Gastrocnemius medialis (tissue), 4 donors: ENCODE data around the gene SPINT4. TPM values are rescaled to one million over a fixed set of nuclear protein-coding genes. Genes with fewer than 3 reads are reported as not detected.
A peak's percentile ranks its signal among the peaks of the same experiment; 100 is the strongest.

ENCODE experiments used
- ATAC-seq, 2 donors: fragments of 150-250 bp; one replicate each; pipeline ENCODE4 v1.9.1; 2016
- DNase-seq, 2 donors: peaks; one replicate each; pipeline ENCODE4 v3.0.0-alpha.2; 2019
- H3K27ac ChIP-seq, 4 donors: fragments of 200-600 bp; sonication (generic); 1 replicate in 1 of 4; 2 replicates in 3 of 4; pipeline ENCODE4 v1.5.1; 2016 to 2018; ENCODE audit warnings: mild to moderate bottlenecking in 2 of 4, moderate library complexity in 1 of 4
- H3K27me3 ChIP-seq, 3 donors: fragments of 200-600 bp; sonication (generic) in 2 of 3; 1 replicate in 1 of 3; 2 replicates in 2 of 3; pipeline versions ENCODE4 v1.5.1 to v1.6.0; 2016 to 2019; ENCODE audit warnings: mild to moderate bottlenecking in 1 of 3, moderate library complexity in 1 of 3
- H3K36me3 ChIP-seq, 2 donors: fragments of 200-600 bp; sonication (generic) in 1 of 2; one replicate each; pipeline ENCODE4 v1.5.1; 2017 to 2018
- H3K4me1 ChIP-seq, 2 donors: fragments of 200-600 bp; sonication (generic) in 1 of 2; one replicate each; pipeline ENCODE4 v1.5.1; 2016 to 2017; ENCODE audit warnings: mild to moderate bottlenecking in 2 of 2
- H3K4me3 ChIP-seq, 4 donors: fragments of 200-600 bp; sonication (generic) in 3 of 4; 1 replicate in 1 of 4; 2 replicates in 3 of 4; pipeline ENCODE4 v1.5.1; 2016 to 2019; ENCODE audit warnings: mild to moderate bottlenecking in 2 of 4
- H3K9me3 ChIP-seq, 3 donors: fragments of 200-600 bp; sonication (generic) in 2 of 3; 1 replicate in 1 of 3; 2 replicates in 2 of 3; pipeline ENCODE4 v1.5.1; 2016 to 2019
- POLR2A ChIP-seq, 2 donors: fragments of 450-650 bp; IDR thresholded peaks; one replicate each; pipeline ENCODE4 v1.6.1; 2017; ENCODE audit warnings: antibody characterized with exemption in 2 of 2, mild to moderate bottlenecking in 2 of 2, moderate library complexity in 2 of 2
- in situ Hi-C, 4 donors: fragments of 200-750 bp; cut with MboI; loops; one replicate each; pipeline versions ENCODE4 v1.15.0 to v1.8.0; 2017; ENCODE audit warnings: low sequenced_read_pairs in 4 of 4
- intact Hi-C: fragments of 100-400 bp; cut with DNase I; formaldehyde crosslinking; loops from one replicate; pipeline ENCODE4 v1.15.1; 2023; ENCODE audit warnings: low total_unique reads
- total RNA-seq, 4 donors: library from RNA; depleted of rRNA; stranded (reverse); fragments of >200 nt; gene quantifications; one replicate each; pipeline versions ENCODE4 v1.1.0 to v1.2.3, GENCODE V29; 2016
- TF ChIP-seq, protein P1 (sequence below), 5 experiments: fragments of 450-650 bp in 3 of 5; fragments of 200-600 bp in 2 of 5; sonication (generic) in 2 of 5; IDR thresholded peaks in 4 of 5; conservative IDR thresholded peaks in 1 of 5; 1 replicate in 4 of 5; 2 replicates in 1 of 5; pipeline ENCODE4 v1.5.1; 2016 to 2019; ENCODE audit warnings: antibody characterized with exemption in 5 of 5, mild to moderate bottlenecking in 3 of 5, moderate library complexity in 3 of 5

SPINT4 gene
- total RNA-seq, 4 donors from 2014 or later, result not detected

DNA sequence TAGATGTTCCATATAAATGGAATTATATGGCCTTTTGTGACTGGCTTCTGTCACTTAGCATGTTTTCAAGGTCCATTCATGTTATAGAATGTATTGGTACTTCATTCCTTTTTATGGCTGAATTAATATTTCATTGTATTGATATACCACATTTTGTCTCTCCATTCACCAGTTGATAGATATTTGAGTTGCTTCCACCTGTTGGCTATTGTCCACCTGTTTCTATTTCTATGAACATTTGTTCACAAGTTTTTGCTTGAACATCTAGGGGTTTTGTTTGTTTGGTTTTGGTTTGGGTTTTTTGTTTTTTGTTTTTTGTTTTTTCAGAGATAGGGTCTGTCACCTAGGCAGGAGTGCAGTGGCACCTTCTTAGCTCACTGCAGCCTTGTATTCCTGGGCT is 46.3 kb downstream of the SPINT4 start:
- ATAC-seq, result no peak
- Histone ChIP-seq H3K36me3 (no peaks in the 10 kb centered on the region), H3K27ac (no peak overlapping the region), H3K9me3 (no peaks in the 10 kb centered on the region), H3K4me1 (peaks cover 4 to 7% of the 10 kb centered on the region in 2 donors), H3K27me3 (no peaks in the 10 kb centered on the region), H3K4me3 (no peak overlapping the region)
- intact Hi-C loops (no loop called here), in situ Hi-C loops (loop anchor here in 3 of 4 donors (5.0 to 25.0 kb wide), 4 partner anchors 231 to 756 kb away; partner anchors contain the start of genes EPPIN (in 1 of the 3) and WFDC6 (in 1 of the 3))
- no peak for TF ChIP-seq POLR2A (IDR thresholded peaks at IDR 0.05)
- TF ChIP-seq, protein P1, sequence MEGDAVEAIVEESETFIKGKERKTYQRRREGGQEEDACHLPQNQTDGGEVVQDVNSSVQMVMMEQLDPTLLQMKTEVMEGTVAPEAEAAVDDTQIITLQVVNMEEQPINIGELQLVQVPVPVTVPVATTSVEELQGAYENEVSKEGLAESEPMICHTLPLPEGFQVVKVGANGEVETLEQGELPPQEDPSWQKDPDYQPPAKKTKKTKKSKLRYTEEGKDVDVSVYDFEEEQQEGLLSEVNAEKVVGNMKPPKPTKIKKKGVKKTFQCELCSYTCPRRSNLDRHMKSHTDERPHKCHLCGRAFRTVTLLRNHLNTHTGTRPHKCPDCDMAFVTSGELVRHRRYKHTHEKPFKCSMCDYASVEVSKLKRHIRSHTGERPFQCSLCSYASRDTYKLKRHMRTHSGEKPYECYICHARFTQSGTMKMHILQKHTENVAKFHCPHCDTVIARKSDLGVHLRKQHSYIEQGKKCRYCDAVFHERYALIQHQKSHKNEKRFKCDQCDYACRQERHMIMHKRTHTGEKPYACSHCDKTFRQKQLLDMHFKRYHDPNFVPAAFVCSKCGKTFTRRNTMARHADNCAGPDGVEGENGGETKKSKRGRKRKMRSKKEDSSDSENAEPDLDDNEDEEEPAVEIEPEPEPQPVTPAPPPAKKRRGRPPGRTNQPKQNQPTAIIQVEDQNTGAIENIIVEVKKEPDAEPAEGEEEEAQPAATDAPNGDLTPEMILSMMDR (IDR thresholded peaks at IDR 0.05 in 4 of 5, conservative IDR thresholded peaks at IDR 0.05 in 1 of 5), result no peak
- DNase-seq, result no peak

DNA sequence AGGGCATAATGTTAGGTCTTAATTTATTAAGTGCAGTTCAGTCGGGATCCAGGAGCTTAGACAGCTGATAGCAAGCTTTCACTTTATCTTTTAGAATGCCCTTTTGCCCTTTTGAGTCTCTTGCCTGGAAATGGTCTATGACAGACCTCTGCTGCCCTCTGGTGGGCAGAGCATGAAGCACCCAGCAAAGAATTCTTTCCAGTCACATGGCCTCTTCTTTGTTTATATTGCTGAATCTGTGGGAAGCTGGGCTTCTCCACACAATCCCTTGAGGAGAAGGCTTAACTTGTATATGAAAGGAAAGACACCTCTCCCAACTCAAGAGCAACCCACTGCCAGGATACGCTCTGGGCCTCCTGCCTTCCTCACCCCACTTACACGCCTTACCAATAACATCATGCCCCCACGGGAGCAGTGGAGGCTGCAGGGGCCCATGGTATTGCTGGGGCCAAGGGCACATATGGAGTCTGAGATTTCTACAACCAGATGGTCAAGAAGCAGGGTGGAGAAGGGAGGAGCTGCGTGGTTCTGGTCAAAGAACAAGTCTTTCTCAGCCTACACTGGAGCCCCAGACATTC is 49.1 kb downstream of the SPINT4 start:
- peak overlapping the region; percentile 34 to 54 (median 44) for H3K27ac ChIP-seq
- no peaks in the 10 kb centered on the region for H3K9me3 ChIP-seq
- no peak for TF ChIP-seq POLR2A (IDR thresholded peaks at IDR 0.05)
- TF ChIP-seq, protein P1 (IDR thresholded peaks at IDR 0.05 in 4 of 5, conservative IDR thresholded peaks at IDR 0.05 in 1 of 5), result peak; percentile 88 to 94 (median 91)
- no peaks in the 10 kb centered on the region for H3K36me3 ChIP-seq
- ATAC-seq, result peak; percentile 87 to 90
- H3K27me3 ChIP-seq, result no peaks in the 10 kb centered on the region
- DNase-seq, result peak; percentile 15 to 67
- H3K4me3 ChIP-seq, result no peak overlapping the region
- peaks cover 4 to 7% of the 10 kb centered on the region in 2 donors for H3K4me1 ChIP-seq
- in situ Hi-C loops, result loop anchor here (5.0 to 25.0 kb wide), 7 partner anchors 234 to 759 kb away; partner anchors contain the start of genes EPPIN (in 1 of the 4) and WFDC6 (in 1 of the 4)
- intact Hi-C loops, result loop anchor here (1.0 to 5.0 kb wide), 3 partner anchors 334 to 452 kb away; no protein-coding TSS in a partner anchor

DNA sequence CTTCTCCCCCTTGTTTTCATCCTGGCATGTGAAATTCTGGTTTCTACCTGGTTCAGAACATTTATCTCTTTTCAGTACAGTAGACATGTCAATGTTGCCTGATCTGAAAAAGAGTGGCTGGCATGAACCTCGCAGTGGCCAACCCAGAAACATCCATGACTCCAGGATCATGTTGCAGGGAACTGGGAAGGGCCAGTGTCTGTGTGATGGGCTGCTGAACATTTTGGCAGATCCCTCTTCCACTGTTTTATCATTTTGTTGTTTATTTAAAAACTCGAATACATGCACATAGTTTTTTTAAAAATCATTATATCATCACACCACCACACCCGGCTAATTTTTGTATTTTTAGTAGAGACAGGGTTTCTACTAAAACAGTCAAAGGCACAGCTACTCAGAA is 50.5 kb downstream of the SPINT4 start:
- no peak overlapping the region for H3K27ac ChIP-seq
- TF ChIP-seq POLR2A (IDR thresholded peaks at IDR 0.05), result no peak
- TF ChIP-seq, protein P1 (IDR thresholded peaks at IDR 0.05 in 4 of 5, conservative IDR thresholded peaks at IDR 0.05 in 1 of 5), result no peak
- DNase-seq (no peak), ATAC-seq (no peak)
- no peaks in the 10 kb centered on the region for H3K36me3 ChIP-seq
- in situ Hi-C loops, result loop anchor here (5.0 to 25.0 kb wide), 7 partner anchors 235 to 760 kb away; partner anchors contain the start of genes EPPIN (in 1 of the 4) and WFDC6 (in 1 of the 4)
- H3K9me3 ChIP-seq, result no peaks in the 10 kb centered on the region
- H3K27me3 ChIP-seq, result no peaks in the 10 kb centered on the region
- intact Hi-C loops, result loop anchor here (5.0 kb wide), 2 partner anchors 335 to 400 kb away; no protein-coding TSS in a partner anchor
- peaks cover 4 to 7% of the 10 kb centered on the region in 2 donors for H3K4me1 ChIP-seq
- H3K4me3 ChIP-seq, result no peak overlapping the region

DNA sequence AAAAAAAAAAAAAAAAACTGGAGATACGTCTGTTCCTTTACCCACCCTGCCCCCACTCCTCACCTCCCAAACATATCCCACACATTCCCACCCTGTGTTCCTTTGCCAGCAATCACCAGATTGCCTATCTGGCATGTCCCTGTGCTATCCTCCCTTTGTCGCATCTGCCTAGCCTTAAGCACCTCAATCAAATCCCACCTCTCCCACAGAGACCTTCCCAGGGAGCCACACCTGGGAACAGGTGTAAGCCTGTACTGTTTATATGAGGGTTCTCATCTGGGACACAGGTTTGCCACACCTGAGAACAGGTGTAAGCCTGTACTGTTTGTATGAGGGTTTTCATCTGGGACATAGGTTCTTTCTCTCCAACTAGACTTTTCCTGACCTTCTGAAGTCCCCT is 52.8 kb downstream of the SPINT4 start:
- Histone ChIP-seq H3K27ac (no peak overlapping the region), H3K36me3 (no peaks in the 10 kb centered on the region), H3K4me3 (no peak overlapping the region), H3K9me3 (no peaks in the 10 kb centered on the region), H3K27me3 (no peaks in the 10 kb centered on the region), H3K4me1 (peaks cover 4 to 7% of the 10 kb centered on the region in 2 donors)
- ATAC-seq, result no peak
- intact Hi-C loops, result loop anchor here (5.0 kb wide), 2 partner anchors 338 to 403 kb away; no protein-coding TSS in a partner anchor
- TF ChIP-seq POLR2A (IDR thresholded peaks at IDR 0.05), result no peak
- in situ Hi-C loops, result loop anchor here (5.0 to 25.0 kb wide), 7 partner anchors 238 to 763 kb away; partner anchors contain the start of genes EPPIN (in 1 of the 4) and WFDC6 (in 1 of the 4)
- DNase-seq, result no peak

DNA sequence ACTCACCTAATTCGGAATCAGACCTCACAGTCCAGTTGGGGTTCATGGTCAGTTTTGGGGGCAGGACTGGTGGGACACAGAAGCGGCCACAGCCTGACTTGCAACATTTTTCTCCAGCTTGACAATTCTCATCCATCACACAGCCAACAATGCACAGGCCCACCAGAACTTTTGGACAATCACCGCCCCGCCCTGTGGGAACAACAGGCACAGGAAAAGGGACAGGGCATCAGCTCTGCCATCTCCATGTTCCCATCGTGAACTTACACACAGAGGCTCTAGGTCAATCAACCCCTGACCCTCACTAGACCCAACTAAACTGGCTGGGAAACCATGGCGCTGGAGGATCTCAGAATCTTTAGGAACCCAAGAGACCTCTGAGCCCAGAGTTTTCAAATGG is 53.3 kb downstream of the SPINT4 start:
- H3K9me3 ChIP-seq, result no peaks in the 10 kb centered on the region
- H3K4me3 ChIP-seq, result no peak overlapping the region
- TF ChIP-seq, protein P1 (IDR thresholded peaks at IDR 0.05 in 4 of 5, conservative IDR thresholded peaks at IDR 0.05 in 1 of 5), result no peak
- TF ChIP-seq POLR2A (IDR thresholded peaks at IDR 0.05), result no peak
- intact Hi-C loops, result no loop called here
- no peak overlapping the region for H3K27ac ChIP-seq
- no peak for ATAC-seq
- H3K27me3 ChIP-seq, result no peaks in the 10 kb centered on the region
- H3K36me3 ChIP-seq, result no peaks in the 10 kb centered on the region
- in situ Hi-C loops, result loop anchor here (10.0 kb wide), 3 partner anchors 331 to 461 kb away; no protein-coding TSS in a partner anchor
- peaks cover 4 to 7% of the 10 kb centered on the region in 2 donors for H3K4me1 ChIP-seq
- no peak for DNase-seq
